HL-60/S4 treated with retinoic acid at 250 ng/mL for 4 days and 3 days (cell line): ENCODE results near the gene ARL17B.
"Not testable (repeated sequence)": the region's sequence is repeated elsewhere in the genome, so short reads cannot be mapped to it uniquely, and the experiment has no call there.

Experiments used
- in situ Hi-C: fragments of 300-500 bp; cut with MboI; formaldehyde crosslinking; loops from 2 replicates; pipeline ENCODE4 v1.7.0; 2022; ENCODE audit warnings: low sequenced_read_pairs

ARL17B gene

GRCh38 chr17:46361755-46362154 is at the start of gene ARL17B:
Gene ARL17B, minus strand, starts transcription at chr17:46361766. Its CDS starts 3,369 bp downstream, at chr17:46358397.
- in situ Hi-C loops, result not testable (repeated sequence)

GRCh38 chr17:46409864-46410263 is 48.3 kb upstream of the ARL17B start:
- in situ Hi-C loops, result not testable (repeated sequence)

- in situ Hi-C loops, result not testable (repeated sequence)
Observed at GRCh38 chr17:46407155-46407554, 45.6 kb upstream of the ARL17B start.

GRCh38 chr17:46401033-46401787 is 39.6 kb upstream of the ARL17B start:
- in situ Hi-C loops, result not testable (repeated sequence)

- in situ Hi-C loops, result not testable (repeated sequence)
Observed at GRCh38 chr17:46400543-46400942, 39.0 kb upstream of the ARL17B start.

- in situ Hi-C loops, result not testable (repeated sequence)
Observed at GRCh38 chr17:46399993-46400392, 38.4 kb upstream of the ARL17B start.

GRCh38 chr17:46396292-46396691 is 34.7 kb upstream of the ARL17B start:
- in situ Hi-C loops, result not testable (repeated sequence)

GRCh38 chr17:46393702-46394101 is 32.1 kb upstream of the ARL17B start:
- in situ Hi-C loops, result not testable (repeated sequence)

GRCh38 chr17:46385491-46385890 is 23.9 kb upstream of the ARL17B start:
- in situ Hi-C loops, result not testable (repeated sequence)

GRCh38 chr17:46383118-46383517 is 21.6 kb upstream of the ARL17B start:
- in situ Hi-C loops, result not testable (repeated sequence)

- in situ Hi-C loops, result not testable (repeated sequence)
Observed at GRCh38 chr17:46373418-46373817, 11.9 kb upstream of the ARL17B start.

- in situ Hi-C loops, result not testable (repeated sequence)
Observed at GRCh38 chr17:46372236-46373229, 11.0 kb upstream of the ARL17B start.

- in situ Hi-C loops, result not testable (repeated sequence)
Observed at GRCh38 chr17:46367520-46367919, 6.0 kb upstream of the ARL17B start.

GRCh38 chr17:46361145-46361735 is 326 bp downstream of the ARL17B start:
- in situ Hi-C loops, result not testable (repeated sequence)

GRCh38 chr17:46353856-46354255 is 7.7 kb downstream of the ARL17B start:
- in situ Hi-C loops, result not testable (repeated sequence)

- in situ Hi-C loops, result not testable (repeated sequence)
Observed at GRCh38 chr17:46349060-46349459, 12.5 kb downstream of the ARL17B start.

GRCh38 chr17:46348345-46348744 is 13.2 kb downstream of the ARL17B start:
- in situ Hi-C loops, result not testable (repeated sequence)

- in situ Hi-C loops, result not testable (repeated sequence)
Observed at GRCh38 chr17:46342131-46342530, 19.4 kb downstream of the ARL17B start.

GRCh38 chr17:46341220-46341619 is 20.3 kb downstream of the ARL17B start:
- in situ Hi-C loops, result not testable (repeated sequence)

GRCh38 chr17:46294831-46295230 is 66.7 kb downstream of the ARL17B start, which contains the start of gene LRRC37A:
Gene LRRC37A, plus strand, starts transcription at chr17:46295131. Its CDS starts 3 bp downstream, at chr17:46295134.
- in situ Hi-C loops, result not testable (repeated sequence)

GRCh38 chr17:46291618-46292017 is 69.9 kb downstream of the ARL17B start:
- in situ Hi-C loops, result not testable (repeated sequence)
